GM21526 (cell line): ENCODE results near the gene HCFC2.

Experiments
- ATAC-seq: cut with Tn5 transposase; IDR thresholded peaks from one replicate; pipeline ENCODE4 v1.9.1; 2021; ENCODE audit warnings: moderate library complexity; ENCODE audit not compliant: unreplicated experiment, low FRiP score

Gene HCFC2

GRCh38 chr12:104056419-104056972, 7.8 kb upstream of the HCFC2 start:
- ATAC-seq: no peak

GRCh38 chr12:104057771-104058197, 6.5 kb upstream of the HCFC2 start:
- no peak for ATAC-seq

DNA sequence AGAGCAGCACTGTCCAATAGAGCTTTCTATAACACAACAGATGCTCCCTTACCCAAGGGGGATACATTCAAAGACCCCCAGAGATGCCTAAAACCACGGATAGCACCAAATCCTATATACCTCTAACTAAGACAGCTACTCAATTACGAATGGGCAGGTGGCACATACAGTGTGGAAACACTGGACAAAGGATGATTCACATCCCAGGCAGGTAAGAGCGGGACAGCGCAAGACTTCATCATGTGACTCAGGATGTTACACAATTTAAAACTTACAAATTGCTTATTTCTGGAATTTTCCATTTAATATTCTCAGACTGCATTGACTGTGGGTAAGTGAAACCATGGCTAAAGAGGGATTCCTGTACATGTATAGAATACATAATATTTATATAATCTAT, 5.5 kb upstream of the HCFC2 start:
- no peak for ATAC-seq

DNA sequence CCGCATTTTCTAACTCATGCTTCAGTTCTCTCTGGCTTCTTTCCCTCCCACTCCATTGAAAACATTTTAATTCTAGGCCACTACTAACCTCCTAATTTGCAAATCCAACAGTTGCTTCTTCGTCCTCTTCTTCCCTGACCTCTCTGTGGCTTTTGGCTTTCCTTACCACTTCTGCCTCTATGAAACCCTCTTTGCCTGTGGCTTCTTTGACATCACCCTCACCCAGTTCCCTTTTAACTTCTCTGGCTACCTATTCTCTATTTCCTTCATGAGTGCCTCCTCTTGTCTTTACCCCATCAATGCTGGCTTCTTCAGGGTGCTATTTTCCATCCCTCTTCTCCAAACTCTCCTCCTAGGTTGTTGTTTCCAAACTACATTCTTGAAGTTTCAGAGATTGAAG, 4.4 kb upstream of the HCFC2 start:
- ATAC-seq: no peak

- ATAC-seq: no peak
These were observed 3.5 kb upstream of the HCFC2 start for GRCh38 chr12:104060791-104061190.

GRCh38 chr12:104063712-104064030, 660 bp upstream of the HCFC2 start:
- peak; percentile 33 for ATAC-seq

- ATAC-seq: no peak
These were observed 604 bp downstream of the HCFC2 start for GRCh38 chr12:104064842-104065427.

DNA sequence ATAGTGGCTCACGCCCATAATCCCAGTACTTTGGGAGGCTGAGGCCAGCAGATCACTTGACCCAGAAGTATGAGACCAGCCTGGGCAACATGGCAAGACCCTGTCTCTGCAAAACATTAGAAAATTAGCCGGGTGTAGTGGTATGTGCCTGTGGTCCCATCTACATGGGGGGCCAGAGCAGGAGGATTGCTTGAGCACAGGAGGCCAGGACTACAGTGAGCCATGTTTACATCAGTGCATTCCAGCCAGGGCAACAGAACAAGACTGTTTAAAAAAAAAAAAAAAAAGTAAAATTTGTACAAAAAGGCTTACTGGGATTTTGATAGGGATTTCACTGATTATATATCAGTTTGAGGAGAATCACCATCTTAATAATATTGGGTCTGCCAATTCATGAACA, 7.8 kb downstream of the HCFC2 start:
- no peak for ATAC-seq

- ATAC-seq: no peak
These were observed 9.4 kb downstream of the HCFC2 start for GRCh38 chr12:104073699-104074098.

GRCh38 chr12:104079024-104079423, 14.7 kb downstream of the HCFC2 start:
- ATAC-seq: no peak

- no peak for ATAC-seq
These were observed 16.4 kb downstream of the HCFC2 start for GRCh38 chr12:104080764-104081163.

DNA sequence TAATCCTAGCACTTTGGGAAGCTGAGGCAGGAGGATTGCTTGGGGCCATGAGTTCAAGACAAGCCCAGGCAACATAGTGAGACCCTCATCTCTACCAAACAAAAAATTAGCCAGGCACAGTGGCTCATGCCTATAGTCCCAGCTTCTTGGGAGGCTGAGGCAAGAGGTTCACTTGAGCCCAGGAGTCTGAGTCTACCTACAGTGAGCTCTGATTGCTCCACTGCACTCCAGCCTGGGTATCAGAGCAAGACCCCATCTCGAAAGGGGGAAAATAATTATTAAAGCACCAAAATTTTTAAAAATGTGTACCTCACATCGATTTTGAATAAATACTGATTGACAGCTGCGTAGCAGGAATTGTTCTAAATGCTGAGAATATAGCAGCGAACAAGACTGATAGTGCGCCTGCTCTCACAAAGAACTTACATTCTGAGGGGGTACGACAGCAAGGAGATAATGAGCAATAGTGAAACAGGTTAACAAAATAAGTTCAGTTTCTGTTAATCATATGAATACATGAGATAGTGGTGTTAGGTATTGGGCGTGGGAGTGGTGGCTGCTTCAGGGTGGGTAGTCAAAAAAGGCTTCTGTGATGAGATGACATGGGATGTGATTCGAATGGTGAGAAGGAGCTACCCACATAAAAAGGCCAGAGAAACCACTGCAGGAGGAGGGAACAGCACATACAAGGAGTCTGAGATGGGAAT, 19.6 kb downstream of the HCFC2 start:
- peak; percentile 76 for ATAC-seq

GRCh38 chr12:104090685-104091084, 26.4 kb downstream of the HCFC2 start:
- no peak for ATAC-seq

GRCh38 chr12:104091136-104091535, 26.8 kb downstream of the HCFC2 start:
- no peak for ATAC-seq

- no peak for ATAC-seq
These were observed 30.0 kb downstream of the HCFC2 start for GRCh38 chr12:104094284-104094683.

DNA sequence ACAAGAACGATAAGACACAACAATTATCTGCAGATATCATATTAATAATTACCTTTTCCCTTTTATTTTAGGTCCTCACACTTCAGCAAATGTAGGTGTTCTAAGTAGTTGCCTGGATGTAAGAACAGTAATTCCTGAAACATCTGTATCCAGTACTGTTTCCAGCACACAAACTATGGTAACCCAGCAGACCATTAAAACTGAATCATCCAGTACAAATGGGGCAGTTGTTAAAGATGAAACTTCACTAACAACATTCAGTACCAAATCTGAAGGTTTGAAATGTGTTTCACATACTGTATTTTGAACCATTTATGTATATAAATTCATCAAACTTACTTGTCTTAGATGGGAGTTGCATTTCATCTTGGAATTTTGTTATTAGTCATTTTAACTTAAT, 31.0 kb downstream of the HCFC2 start:
- ATAC-seq: no peak

DNA sequence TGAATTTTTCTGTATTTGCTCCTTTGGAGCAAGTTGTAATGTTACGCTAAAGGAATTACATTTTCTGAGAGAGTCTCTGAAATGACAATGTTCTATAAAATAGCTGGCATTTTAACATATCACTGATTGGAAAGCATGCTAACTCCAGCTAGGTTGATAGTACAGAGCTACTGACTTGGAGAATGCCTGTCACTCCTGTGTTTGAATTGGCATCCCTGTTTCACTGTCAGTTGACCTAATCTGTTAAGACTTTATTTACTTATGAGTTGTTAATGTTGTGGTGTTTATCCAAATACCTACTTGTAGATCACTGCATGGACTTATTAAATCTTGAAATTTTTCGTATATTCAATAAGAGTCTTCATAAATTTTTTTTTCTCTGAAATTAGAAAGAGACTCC, 33.6 kb downstream of the HCFC2 start:
- no peak for ATAC-seq

DNA sequence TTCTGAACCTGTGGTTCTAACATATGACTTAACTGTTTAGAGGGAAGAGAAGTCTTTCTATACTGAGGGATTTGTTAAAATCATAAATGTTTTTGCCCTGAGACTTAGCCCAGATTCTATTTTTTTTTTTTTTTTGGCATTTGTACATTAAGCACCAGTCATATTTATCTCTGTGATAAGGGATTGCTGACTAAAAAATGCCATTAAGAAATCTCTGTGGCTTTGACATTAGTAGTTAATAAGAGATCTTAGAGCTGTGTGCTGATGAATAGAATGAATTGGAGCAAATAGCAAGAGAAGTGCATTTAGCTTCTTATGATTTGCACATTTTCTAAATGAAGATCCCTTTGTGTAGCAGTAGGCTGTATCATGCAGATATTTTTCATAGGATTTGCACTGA, 41.1 kb downstream of the HCFC2 start:
- no peak for ATAC-seq

DNA sequence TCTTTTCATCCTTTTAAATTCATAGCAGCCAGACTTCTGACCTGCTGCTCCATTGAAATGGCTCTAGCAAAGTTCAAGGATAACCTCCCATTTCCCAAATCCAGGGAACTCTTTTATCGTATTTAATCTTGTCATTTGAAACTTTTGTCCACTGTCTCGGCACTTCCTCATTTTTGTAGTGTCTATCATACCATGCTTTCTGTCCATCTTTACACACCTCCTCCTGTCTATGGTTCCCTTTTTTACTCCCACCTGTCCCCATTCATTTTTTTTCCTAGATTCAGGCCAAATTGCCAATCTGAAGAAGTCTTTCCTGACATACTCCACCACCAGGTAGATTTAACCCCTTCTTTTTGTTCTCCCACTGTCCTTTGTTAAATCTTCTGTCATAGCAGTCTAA, 42.6 kb downstream of the HCFC2 start:
- no peak for ATAC-seq

DNA sequence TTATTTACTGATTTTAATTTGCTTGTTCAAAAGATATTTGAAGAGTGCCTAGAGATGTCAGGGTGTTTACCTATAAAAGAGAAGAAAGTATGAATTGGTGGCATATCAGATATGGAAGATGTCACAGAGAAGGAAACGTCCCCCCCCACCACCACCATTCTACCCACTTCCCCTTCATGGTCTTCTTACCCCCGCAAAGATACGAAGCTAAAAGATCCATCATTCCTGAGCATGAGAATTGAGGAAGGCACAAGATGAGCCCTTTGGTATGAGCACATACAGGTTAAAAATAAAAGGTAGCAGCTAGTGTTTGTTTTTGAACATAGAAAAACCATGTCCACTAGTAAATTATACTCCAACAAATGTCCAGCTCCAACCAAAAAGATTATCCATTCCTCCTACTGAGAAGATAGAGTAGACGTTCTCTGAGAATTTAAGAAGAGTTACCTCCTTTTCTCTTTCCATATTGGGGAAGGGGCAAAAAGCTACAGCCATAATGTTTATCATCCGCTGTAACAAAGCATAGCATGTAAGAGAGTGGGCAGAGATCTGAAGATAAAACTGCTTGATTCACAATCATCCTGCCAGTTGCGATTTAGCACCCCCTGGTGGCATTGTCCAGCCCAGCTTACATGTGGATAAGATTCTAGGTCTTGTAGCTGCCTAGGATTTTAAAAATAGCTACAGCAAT, 44.6 kb downstream of the HCFC2 start:
- ATAC-seq: no peak

DNA sequence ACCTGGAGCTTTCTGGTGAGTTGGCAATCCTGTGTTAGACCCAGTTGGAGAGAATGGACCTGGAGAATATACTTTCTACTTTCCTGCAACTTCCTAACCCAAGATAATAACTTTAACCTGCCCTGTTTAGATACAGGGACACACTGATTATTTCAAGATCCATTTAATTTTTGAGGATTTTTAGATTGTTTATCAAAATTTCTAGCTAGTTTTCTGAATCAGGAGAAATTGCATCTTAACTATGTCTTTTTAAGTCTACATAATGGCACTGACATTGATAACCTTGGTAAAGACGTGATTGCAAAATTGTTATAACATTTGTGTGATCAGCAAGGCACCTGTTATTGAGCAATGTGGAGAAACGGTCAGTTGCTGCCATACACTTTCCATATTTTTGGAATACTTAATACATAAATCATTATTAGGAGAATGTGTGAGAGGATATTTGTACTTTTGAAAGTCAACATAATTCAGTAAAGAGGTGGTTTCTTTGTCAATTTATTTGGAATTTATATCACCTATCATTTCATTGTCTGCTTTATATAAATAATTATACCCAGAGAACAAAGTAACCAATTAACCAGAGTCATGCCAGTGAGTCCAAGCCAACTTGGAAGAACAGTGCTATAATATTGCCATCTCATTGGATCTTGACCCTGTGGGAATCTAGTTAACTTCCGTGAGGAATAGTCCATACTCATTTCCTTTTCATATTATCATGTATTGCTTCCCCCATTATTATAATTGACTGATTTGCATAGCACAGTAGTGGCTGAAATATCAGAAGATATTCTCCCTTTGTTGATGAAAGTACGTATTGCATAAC, 45.3 kb downstream of the HCFC2 start:
- no peak for ATAC-seq
